Measurements from ENCODE around the gene IQCE. TPM values are rescaled to one million over a fixed set of nuclear protein-coding genes. Genes with fewer than 3 reads are reported as not detected.

Gene IQCE
- total RNA-seq, 1 donor from 2014 or later = 12.0 TPM

- Mint-ChIP-seq H3K4me1 (ENCODE audit: low read depth, unreplicated experiment) (no peaks in the 10 kb centered on the region), H3K4me3 (ENCODE audit: unreplicated experiment) (no peak overlapping the region), H3K27ac (ENCODE audit: unreplicated experiment) (no peak overlapping the region), H3K36me3 (ENCODE audit: unreplicated experiment) (no peaks in the 10 kb centered on the region), H3K9me3 (ENCODE audit: unreplicated experiment) (peaks cover 7% of the 10 kb centered on the region), H3K27me3 (ENCODE audit: unreplicated experiment) (peaks cover 5% of the 10 kb centered on the region)
- TF ChIP-seq CTCF (IDR thresholded peaks at IDR 0.05; ENCODE audit: partially characterized antibody, unreplicated experiment) = no peak
- peak; percentile 16 for DNase-seq
Measured at GRCh38 chr7:2540641-2541051, 18.1 kb upstream of the IQCE start.

- no peaks in the 10 kb centered on the region for H3K4me1 Mint-ChIP-seq (ENCODE audit: low read depth, unreplicated experiment)
- peaks cover 4% of the 10 kb centered on the region for H3K9me3 Mint-ChIP-seq (ENCODE audit: unreplicated experiment)
- H3K36me3 Mint-ChIP-seq (ENCODE audit: unreplicated experiment) = no peaks in the 10 kb centered on the region
- H3K4me3 Mint-ChIP-seq (ENCODE audit: unreplicated experiment) = no peak overlapping the region
- TF ChIP-seq CTCF (IDR thresholded peaks at IDR 0.05; ENCODE audit: partially characterized antibody, unreplicated experiment) = no peak
- H3K27me3 Mint-ChIP-seq (ENCODE audit: unreplicated experiment) = peaks cover 5% of the 10 kb centered on the region
- peak; percentile 32 for DNase-seq
- H3K27ac Mint-ChIP-seq (ENCODE audit: unreplicated experiment) = no peak overlapping the region
Measured at GRCh38 chr7:2541291-2542010, 17.3 kb upstream of the IQCE start.

- TF ChIP-seq CTCF (IDR thresholded peaks at IDR 0.05; ENCODE audit: partially characterized antibody, unreplicated experiment) = no peak
- H3K9me3 Mint-ChIP-seq (ENCODE audit: unreplicated experiment) = peaks cover 4% of the 10 kb centered on the region
- no peak overlapping the region for H3K4me3 Mint-ChIP-seq (ENCODE audit: unreplicated experiment)
Measured at GRCh38 chr7:2542011-2542915, 16.5 kb upstream of the IQCE start.

GRCh38 chr7:2542916-2543871, 15.6 kb upstream of the IQCE start:
- H3K27me3 Mint-ChIP-seq (ENCODE audit: unreplicated experiment) = peaks cover 2% of the 10 kb centered on the region
- H3K27ac Mint-ChIP-seq (ENCODE audit: unreplicated experiment) = no peak overlapping the region
- H3K9me3 Mint-ChIP-seq (ENCODE audit: unreplicated experiment) = peaks cover 4% of the 10 kb centered on the region

More at GRCh38 chr7:2542011-2542915, 16.5 kb upstream of the IQCE start:
- Mint-ChIP-seq H3K4me1 (ENCODE audit: low read depth, unreplicated experiment) (no peaks in the 10 kb centered on the region), H3K36me3 (ENCODE audit: unreplicated experiment) (no peaks in the 10 kb centered on the region), H3K27ac (ENCODE audit: unreplicated experiment) (no peak overlapping the region), H3K27me3 (ENCODE audit: unreplicated experiment) (peaks cover 5% of the 10 kb centered on the region)
- peak; percentile 28 for DNase-seq

More at GRCh38 chr7:2542916-2543871, 15.6 kb upstream of the IQCE start:
- H3K4me1 Mint-ChIP-seq (ENCODE audit: low read depth, unreplicated experiment) = no peaks in the 10 kb centered on the region
- H3K36me3 Mint-ChIP-seq (ENCODE audit: unreplicated experiment) = no peaks in the 10 kb centered on the region
- no peak for TF ChIP-seq CTCF (IDR thresholded peaks at IDR 0.05; ENCODE audit: partially characterized antibody, unreplicated experiment)
- H3K4me3 Mint-ChIP-seq (ENCODE audit: unreplicated experiment) = no peak overlapping the region
- peak; percentile 17 for DNase-seq

Measured in glutamatergic neuron (in vitro differentiated cells).